Panc1 (cell line): ENCODE measurements around the gene KRT23. TPM values are rescaled to one million over a fixed set of nuclear protein-coding genes. Genes with fewer than 3 reads are reported as not detected.

Experiments used
- ATAC-seq: fragments of 200-7000 bp; cut with Tn5 transposase; 2 replicates; pipeline ENCODE4 v1.9.1; 2020; ENCODE audit warnings: mild to moderate bottlenecking, moderate library complexity
- BruUV-seq: library from RNA; stranded (reverse); fragments of 400-500 nt; replicated peaks from 2 replicates; lab custom pipeline; 2021; lab: Mats Ljungman, UMichigan
- CTCF ChIA-PET: fragments of 300-600 bp; sonication (Branson Sonifier 250); formaldehyde crosslinking; loops from one replicate; lab custom pipeline; 2022; ENCODE audit warnings: antibody characterized with exemption; lab: Charles Lee
- POLR2A ChIA-PET: fragments of 300-600 bp; sonication (Branson Sonifier 250); formaldehyde crosslinking; loops from one replicate; lab custom pipeline; 2022; ENCODE audit warnings: antibody characterized with exemption; lab: Charles Lee
- DNase-seq: peaks from one replicate; pipeline ENCODE4 v3.0.0-alpha.2; 2010; ENCODE audit warnings: low read depth, low spot score
- H3K27ac ChIP-seq: 2 replicates; pipeline ENCODE4 v1.5.1; 2011; ENCODE audit warnings: mild to moderate bottlenecking, low read length, inconsistent platforms
- H3K27me3 ChIP-seq: fragments of 200-500 bp; sonication (Bioruptor generic); 2 replicates; pipeline ENCODE4 v1.6.0; 2014; ENCODE audit warnings: low read length, inconsistent platforms; ENCODE audit not compliant: control insufficient read depth, insufficient read depth
- H3K36me3 ChIP-seq: fragments of 200-500 bp; sonication (Bioruptor generic); 2 replicates; pipeline ENCODE4 v1.5.1; 2014; ENCODE audit warnings: inconsistent platforms, mild to moderate bottlenecking, low read length, moderate library complexity; ENCODE audit not compliant: control insufficient read depth, insufficient read depth
- H3K4me1 ChIP-seq: 2 replicates; pipeline ENCODE4 v1.5.1; 2011; ENCODE audit warnings: inconsistent platforms, mild to moderate bottlenecking, low read length, moderate library complexity; ENCODE audit not compliant: control insufficient read depth, insufficient read depth
- H3K4me3 ChIP-seq, 2 experiments: 2 replicates each; pipeline ENCODE4 v1.5.1; 2011 to 2012; ENCODE audit warnings: low read depth in 2 of 2, low read length in 2 of 2, mild to moderate bottlenecking in 2 of 2, inconsistent platforms in 1 of 2, moderate library complexity in 1 of 2
- H3K9me3 ChIP-seq: fragments of 200-500 bp; sonication (Bioruptor generic); 2 replicates; pipeline ENCODE4 v1.5.1; 2014; ENCODE audit warnings: low read depth, mild to moderate bottlenecking, inconsistent platforms, low read length, moderate library complexity; ENCODE audit not compliant: control insufficient read depth, insufficient read depth
- POLR2AphosphoS5 ChIP-seq: IDR thresholded peaks from 2 replicates; pipeline ENCODE4 v1.6.1; 2012; ENCODE audit warnings: mild to moderate bottlenecking, low read depth, low read length, moderate library complexity
- SIN3A ChIP-seq: IDR thresholded peaks from 2 replicates; pipeline ENCODE4 v1.6.1; 2012; ENCODE audit warnings: low read depth, mild to moderate bottlenecking, low read length, moderate library complexity, borderline replicate concordance; ENCODE audit not compliant: insufficient read depth
- TCF7L2 ChIP-seq: IDR thresholded peaks from 2 replicates; pipeline ENCODE4 v1.6.1; 2011; ENCODE audit warnings: mild to moderate bottlenecking, low read depth, low read length, inconsistent platforms
- in situ Hi-C: cut with HindIII; loops from 2 replicates; pipeline ENCODE4 v1.10.0; 2016; ENCODE audit warnings: low sequenced_read_pairs, low pct_unique_long_range_greater_than_20kb
- intact Hi-C: fragments of 100-400 bp; cut with micrococcal nuclease; formaldehyde crosslinking; loops from one replicate; pipeline ENCODE4 v1.10.0; 2022; ENCODE audit not compliant: unreplicated experiment
- total RNA-seq: library from RNA; stranded (reverse); gene quantifications from one replicate; pipeline ENCODE4 v1.2.1, GENCODE V29; 2021; ENCODE audit not compliant: unreplicated experiment
- TF ChIP-seq, protein P1 (sequence below), 2 experiments: IDR thresholded peaks; 2 replicates each; pipeline ENCODE4 v1.6.1; 2011 to 2012; ENCODE audit warnings: low read depth in 2 of 2, control low read depth in 1 of 2, low read length in 1 of 2, mild to moderate bottlenecking in 1 of 2, moderate library complexity in 1 of 2; ENCODE audit not compliant: insufficient read depth in 1 of 2
- TF ChIP-seq, protein P2 (sequence below): fragments of 450-650 bp; IDR thresholded peaks from 2 replicates; pipeline ENCODE4 v1.5.1; 2017; ENCODE audit warnings: mild to moderate bottlenecking

Gene KRT23
- total RNA-seq, 1 experiment from 2014 or later, result not detected

DNA sequence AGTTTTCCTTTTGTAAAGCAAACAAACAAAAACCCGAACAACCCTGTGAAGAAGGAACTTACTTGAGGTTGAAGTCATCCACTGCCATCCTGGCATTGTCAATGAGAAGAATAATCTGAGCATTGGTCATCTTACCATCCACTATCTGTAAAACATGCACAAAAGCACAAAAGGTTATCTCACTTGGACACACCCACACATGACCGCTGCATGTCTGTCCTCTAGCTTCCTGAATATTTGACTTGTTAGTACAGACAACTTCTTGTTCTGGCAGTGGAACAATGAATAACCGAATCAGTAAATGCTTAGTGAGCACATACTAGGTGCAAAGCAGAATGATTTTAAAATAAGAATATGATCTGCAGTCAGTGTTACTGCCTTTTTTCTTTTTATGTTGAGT, 6.1 kb downstream of the KRT23 start:
- peaks cover 18% of the 10 kb centered on the region for H3K27me3 ChIP-seq
- no TSS peak for BruUV-seq
- TF ChIP-seq, protein P1, sequence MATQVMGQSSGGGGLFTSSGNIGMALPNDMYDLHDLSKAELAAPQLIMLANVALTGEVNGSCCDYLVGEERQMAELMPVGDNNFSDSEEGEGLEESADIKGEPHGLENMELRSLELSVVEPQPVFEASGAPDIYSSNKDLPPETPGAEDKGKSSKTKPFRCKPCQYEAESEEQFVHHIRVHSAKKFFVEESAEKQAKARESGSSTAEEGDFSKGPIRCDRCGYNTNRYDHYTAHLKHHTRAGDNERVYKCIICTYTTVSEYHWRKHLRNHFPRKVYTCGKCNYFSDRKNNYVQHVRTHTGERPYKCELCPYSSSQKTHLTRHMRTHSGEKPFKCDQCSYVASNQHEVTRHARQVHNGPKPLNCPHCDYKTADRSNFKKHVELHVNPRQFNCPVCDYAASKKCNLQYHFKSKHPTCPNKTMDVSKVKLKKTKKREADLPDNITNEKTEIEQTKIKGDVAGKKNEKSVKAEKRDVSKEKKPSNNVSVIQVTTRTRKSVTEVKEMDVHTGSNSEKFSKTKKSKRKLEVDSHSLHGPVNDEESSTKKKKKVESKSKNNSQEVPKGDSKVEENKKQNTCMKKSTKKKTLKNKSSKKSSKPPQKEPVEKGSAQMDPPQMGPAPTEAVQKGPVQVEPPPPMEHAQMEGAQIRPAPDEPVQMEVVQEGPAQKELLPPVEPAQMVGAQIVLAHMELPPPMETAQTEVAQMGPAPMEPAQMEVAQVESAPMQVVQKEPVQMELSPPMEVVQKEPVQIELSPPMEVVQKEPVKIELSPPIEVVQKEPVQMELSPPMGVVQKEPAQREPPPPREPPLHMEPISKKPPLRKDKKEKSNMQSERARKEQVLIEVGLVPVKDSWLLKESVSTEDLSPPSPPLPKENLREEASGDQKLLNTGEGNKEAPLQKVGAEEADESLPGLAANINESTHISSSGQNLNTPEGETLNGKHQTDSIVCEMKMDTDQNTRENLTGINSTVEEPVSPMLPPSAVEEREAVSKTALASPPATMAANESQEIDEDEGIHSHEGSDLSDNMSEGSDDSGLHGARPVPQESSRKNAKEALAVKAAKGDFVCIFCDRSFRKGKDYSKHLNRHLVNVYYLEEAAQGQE (IDR thresholded peaks at IDR 0.05; ENCODE audit: insufficient read depth in 1 of 2, low read depth in 2 of 2, low read length in 1 of 2), result no peak
- TF ChIP-seq SIN3A (no peak), POLR2AphosphoS5 (no peak), TCF7L2 (no peak)
- TF ChIP-seq, protein P2, sequence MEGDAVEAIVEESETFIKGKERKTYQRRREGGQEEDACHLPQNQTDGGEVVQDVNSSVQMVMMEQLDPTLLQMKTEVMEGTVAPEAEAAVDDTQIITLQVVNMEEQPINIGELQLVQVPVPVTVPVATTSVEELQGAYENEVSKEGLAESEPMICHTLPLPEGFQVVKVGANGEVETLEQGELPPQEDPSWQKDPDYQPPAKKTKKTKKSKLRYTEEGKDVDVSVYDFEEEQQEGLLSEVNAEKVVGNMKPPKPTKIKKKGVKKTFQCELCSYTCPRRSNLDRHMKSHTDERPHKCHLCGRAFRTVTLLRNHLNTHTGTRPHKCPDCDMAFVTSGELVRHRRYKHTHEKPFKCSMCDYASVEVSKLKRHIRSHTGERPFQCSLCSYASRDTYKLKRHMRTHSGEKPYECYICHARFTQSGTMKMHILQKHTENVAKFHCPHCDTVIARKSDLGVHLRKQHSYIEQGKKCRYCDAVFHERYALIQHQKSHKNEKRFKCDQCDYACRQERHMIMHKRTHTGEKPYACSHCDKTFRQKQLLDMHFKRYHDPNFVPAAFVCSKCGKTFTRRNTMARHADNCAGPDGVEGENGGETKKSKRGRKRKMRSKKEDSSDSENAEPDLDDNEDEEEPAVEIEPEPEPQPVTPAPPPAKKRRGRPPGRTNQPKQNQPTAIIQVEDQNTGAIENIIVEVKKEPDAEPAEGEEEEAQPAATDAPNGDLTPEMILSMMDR, result no peak
- H3K36me3 ChIP-seq, result no peaks in the 10 kb centered on the region
- no peak overlapping the region for H3K4me3 ChIP-seq
- intact Hi-C loops, result no loop called here
- no peak for DNase-seq
- H3K27ac ChIP-seq, result no peak overlapping the region
- CTCF ChIA-PET, result no interaction called here
- H3K4me1 ChIP-seq, result no peaks in the 10 kb centered on the region
- in situ Hi-C loops, result no loop called here
- no peak for ATAC-seq
- POLR2A ChIA-PET, result no interaction called here
- H3K9me3 ChIP-seq, result no peaks in the 10 kb centered on the region

DNA sequence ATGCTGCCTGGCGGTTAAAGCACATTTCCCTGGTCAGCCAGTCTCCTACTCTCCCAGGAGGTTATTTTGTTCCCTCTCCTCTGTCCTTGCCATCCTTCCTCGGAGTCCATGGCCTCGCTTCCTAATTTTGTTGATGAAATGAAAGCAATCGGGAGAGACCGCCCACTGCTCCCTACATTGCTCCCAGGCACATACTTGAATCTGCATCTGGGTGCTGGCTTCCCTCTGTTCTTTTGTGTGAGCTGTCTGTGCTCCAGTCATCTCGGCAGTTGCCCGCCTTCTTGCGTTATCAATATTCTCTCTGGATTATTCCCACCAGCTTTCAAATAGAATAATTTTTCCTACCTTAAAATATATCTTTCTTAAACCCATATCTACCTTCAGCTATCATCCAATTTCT, 11.1 kb downstream of the KRT23 start:
- intact Hi-C loops (no loop called here), in situ Hi-C loops (no loop called here)
- no peak overlapping the region for H3K27ac ChIP-seq
- BruUV-seq, result no TSS peak
- DNase-seq, result no peak
- H3K4me3 ChIP-seq, result no peak overlapping the region
- no peaks in the 10 kb centered on the region for H3K4me1 ChIP-seq
- no peak for ATAC-seq
- CTCF ChIA-PET, result no interaction called here
- TF ChIP-seq, protein P1 (IDR thresholded peaks at IDR 0.05; ENCODE audit: insufficient read depth in 1 of 2, low read depth in 2 of 2, low read length in 1 of 2), result no peak
- no peak for TF ChIP-seq SIN3A
- TF ChIP-seq TCF7L2, result no peak
- no peak for TF ChIP-seq POLR2AphosphoS5
- TF ChIP-seq, protein P2, result no peak
- no peaks in the 10 kb centered on the region for H3K9me3 ChIP-seq
- H3K27me3 ChIP-seq, result no peaks in the 10 kb centered on the region; the same call in 1 of the 2 replicates
- H3K36me3 ChIP-seq, result no peaks in the 10 kb centered on the region
- POLR2A ChIA-PET, result no interaction called here
